Lower leg skin (tissue), 4 donors: ENCODE measurements around the gene ELL3. TPM values are rescaled to one million over a fixed set of nuclear protein-coding genes. Genes with fewer than 3 reads are reported as not detected.

Source experiments
- DNase-seq, 2 donors: peaks; one replicate each; pipeline ENCODE4 v3.0.0-alpha.2; 2019; ENCODE audit warnings: low spot score in 2 of 2
- H3K4me3 ChIP-seq: fragments of 200-600 bp; sonication (generic); 2 replicates; pipeline ENCODE4 v1.5.1; 2017; ENCODE audit warnings: mild to moderate bottlenecking, low read depth; ENCODE audit not compliant: poor library complexity, severe bottlenecking
- CTCF ChIP-seq, 3 donors: fragments of 450-650 bp; IDR thresholded peaks; one replicate each; pipeline ENCODE4 v1.5.1; 2016; ENCODE audit warnings: antibody characterized with exemption in 3 of 3, mild to moderate bottlenecking in 3 of 3, moderate library complexity in 2 of 3
- POLR2A ChIP-seq, 2 donors: fragments of 450-650 bp; IDR thresholded peaks; one replicate each; pipeline ENCODE4 v1.6.1; 2016 to 2017; ENCODE audit warnings: antibody characterized with exemption in 2 of 2, mild to moderate bottlenecking in 1 of 2, moderate library complexity in 1 of 2
- WGBS, 2 donors: methylation state at CpG; one replicate each; pipeline ENCODE4 v1.1.5; 2018; 5-methylcytosine and 5-hydroxymethylcytosine counted together
- intact Hi-C: fragments of 100-400 bp; cut with DNase I; formaldehyde crosslinking; loops from one replicate; pipeline ENCODE4 v1.15.0; 2023; ENCODE audit warnings: low total_unique reads
- total RNA-seq, 4 donors: library from RNA; depleted of rRNA; stranded (reverse); fragments of >200 nt; gene quantifications; one replicate each; pipeline ENCODE4 v1.1.0, GENCODE V29; 2016

The ELL3 gene
- total RNA-seq, 4 donors from 2014 or later: 55.4 to 68.7 (median 59.1) TPM

GRCh38 chr15:43799209-43799944 lies 22.6 kb upstream of the ELL3 start:
- H3K4me3 ChIP-seq: no peak overlapping the region
- no peak for DNase-seq
- WGBS, 2 donors: 82% methylated on average over 16 of the region's 16 CpGs
- intact Hi-C loops: no loop called here
- TF ChIP-seq CTCF (IDR thresholded peaks at IDR 0.05) (no peak), POLR2A (IDR thresholded peaks at IDR 0.05) (no peak)

GRCh38 chr15:43796566-43796965 lies 19.8 kb upstream of the ELL3 start:
- intact Hi-C loops: no loop called here
- no peak for DNase-seq
- TF ChIP-seq CTCF (IDR thresholded peaks at IDR 0.05) (no peak), POLR2A (IDR thresholded peaks at IDR 0.05) (no peak)
- 84 to 86% methylated on average over 3 of the region's 3 CpGs for WGBS, 2 donors
- H3K4me3 ChIP-seq: no peak overlapping the region

- intact Hi-C loops: no loop called here
- no peak overlapping the region for H3K4me3 ChIP-seq
- TF ChIP-seq POLR2A (IDR thresholded peaks at IDR 0.05): no peak
- no peak for TF ChIP-seq CTCF (IDR thresholded peaks at IDR 0.05)
- DNase-seq: no peak
Observed at GRCh38 chr15:43795997-43796396, 19.2 kb upstream of the ELL3 start.

- intact Hi-C loops: no loop called here
- no peak overlapping the region for H3K4me3 ChIP-seq
- TF ChIP-seq POLR2A (IDR thresholded peaks at IDR 0.05): no peak
- TF ChIP-seq CTCF (IDR thresholded peaks at IDR 0.05): no peak
- WGBS, 2 donors: 84 to 96% methylated on average over 2 of the region's 2 CpGs
- no peak for DNase-seq
Observed at GRCh38 chr15:43795197-43795596, 18.4 kb upstream of the ELL3 start.

- intact Hi-C loops: no loop called here
- TF ChIP-seq CTCF (IDR thresholded peaks at IDR 0.05) (no peak), POLR2A (IDR thresholded peaks at IDR 0.05) (no peak)
- H3K4me3 ChIP-seq: no peak overlapping the region
- DNase-seq: no peak
- WGBS, 2 donors: 80 to 82% methylated on average over 9 of the region's 9 CpGs
Observed at GRCh38 chr15:43794269-43795037, 17.7 kb upstream of the ELL3 start.
